NOMO-1 treated with dmso at 0.1 percent for 144 hours (cell line): ENCODE results near the gene NABP1.
A peak's percentile ranks its signal among the peaks of the same experiment; 100 is the strongest.
"Not testable (repeated sequence)": the region's sequence is repeated elsewhere in the genome, so short reads cannot be mapped to it uniquely, and the experiment has no call there.

Experiments used
- DNase-seq: peaks from one replicate; lab custom pipeline; 2025; ENCODE audit not compliant: unreplicated experiment; lab: John Stamatoyannopoulos, UW

The NABP1 gene

GRCh38 chr2:191677646-191678436, at the start of gene NABP1:
TSS of gene NABP1 (plus strand) at chr2:191678136. CDS start at chr2:191678615, 479 bp downstream.
- peak; percentile 97 for DNase-seq

- no peak for DNase-seq
These were observed 48.9 kb upstream of the NABP1 start for GRCh38 chr2:191629001-191629453.

GRCh38 chr2:191629976-191630712, 47.8 kb upstream of the NABP1 start:
- DNase-seq: no peak

- DNase-seq: no peak
These were observed 46.2 kb upstream of the NABP1 start for GRCh38 chr2:191631754-191632153.

GRCh38 chr2:191632426-191632825, 45.5 kb upstream of the NABP1 start:
- no peak for DNase-seq

- no peak for DNase-seq
These were observed 43.1 kb upstream of the NABP1 start for GRCh38 chr2:191634791-191635190.

- no peak for DNase-seq
These were observed 42.4 kb upstream of the NABP1 start for GRCh38 chr2:191635333-191636234.

GRCh38 chr2:191636235-191636543, 41.7 kb upstream of the NABP1 start:
- no peak for DNase-seq

GRCh38 chr2:191636586-191636985, 41.4 kb upstream of the NABP1 start:
- no peak for DNase-seq

- DNase-seq: no peak
These were observed 40.5 kb upstream of the NABP1 start for GRCh38 chr2:191637182-191638078.

- peak; percentile 51 for DNase-seq
These were observed 39.7 kb upstream of the NABP1 start for GRCh38 chr2:191638079-191638801.

GRCh38 chr2:191638802-191639172, 39.1 kb upstream of the NABP1 start:
- DNase-seq: no peak

GRCh38 chr2:191641609-191642008, 36.3 kb upstream of the NABP1 start:
- DNase-seq: no peak

- DNase-seq: no peak
These were observed 35.4 kb upstream of the NABP1 start for GRCh38 chr2:191642541-191642940.

GRCh38 chr2:191643429-191643828, 34.5 kb upstream of the NABP1 start:
- no peak for DNase-seq

- not testable (repeated sequence) for DNase-seq
These were observed 33.3 kb upstream of the NABP1 start for GRCh38 chr2:191644613-191645012.

- DNase-seq: no peak
These were observed 32.9 kb upstream of the NABP1 start for GRCh38 chr2:191645032-191645431.

- DNase-seq: peak; percentile 6
These were observed 32.3 kb upstream of the NABP1 start for GRCh38 chr2:191645434-191646162.
